DMS153 (cell line): ENCODE results near the gene BCL7A.
"Not testable (repeated sequence)": the region's sequence is repeated elsewhere in the genome, so short reads cannot be mapped to it uniquely, and the experiment has no call there.

Experiments used
- DNase-seq: peaks from one replicate; lab custom pipeline; 2025; lab: John Stamatoyannopoulos, UW

BCL7A gene

DNA sequence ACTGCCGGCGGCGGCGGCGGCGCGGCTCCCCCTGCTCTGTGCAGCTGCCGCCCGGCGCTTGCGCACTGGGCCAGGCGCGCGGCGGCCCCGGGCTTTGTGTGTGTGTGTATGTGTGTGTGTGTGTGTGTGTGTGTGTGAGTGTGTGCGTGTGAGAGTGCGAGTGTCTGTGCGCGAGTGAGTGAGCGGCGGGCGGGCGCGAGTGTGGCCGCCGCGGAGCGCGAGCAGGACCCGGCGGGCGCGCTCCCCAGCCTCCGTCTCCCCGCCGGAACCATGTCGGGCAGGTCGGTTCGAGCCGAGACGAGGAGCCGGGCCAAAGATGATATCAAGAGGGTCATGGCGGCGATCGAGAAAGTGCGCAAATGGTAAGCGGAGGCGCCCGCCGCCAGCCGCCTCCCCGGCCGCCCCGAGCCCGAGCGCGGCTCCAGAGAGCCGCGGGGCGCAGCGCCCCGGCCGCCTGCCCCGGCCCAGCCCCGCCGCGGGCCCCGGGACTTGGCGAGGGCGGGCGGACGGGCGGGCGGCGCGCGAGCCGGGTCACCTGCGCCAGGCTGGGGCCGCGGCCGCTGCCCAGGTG is at the start of gene BCL7A:
Gene BCL7A, plus strand, starts transcription at position 63 of the 571 bp plus-strand sequence. Its CDS starts 208 bp downstream, at position 271.
- DNase-seq = no peak

DNA sequence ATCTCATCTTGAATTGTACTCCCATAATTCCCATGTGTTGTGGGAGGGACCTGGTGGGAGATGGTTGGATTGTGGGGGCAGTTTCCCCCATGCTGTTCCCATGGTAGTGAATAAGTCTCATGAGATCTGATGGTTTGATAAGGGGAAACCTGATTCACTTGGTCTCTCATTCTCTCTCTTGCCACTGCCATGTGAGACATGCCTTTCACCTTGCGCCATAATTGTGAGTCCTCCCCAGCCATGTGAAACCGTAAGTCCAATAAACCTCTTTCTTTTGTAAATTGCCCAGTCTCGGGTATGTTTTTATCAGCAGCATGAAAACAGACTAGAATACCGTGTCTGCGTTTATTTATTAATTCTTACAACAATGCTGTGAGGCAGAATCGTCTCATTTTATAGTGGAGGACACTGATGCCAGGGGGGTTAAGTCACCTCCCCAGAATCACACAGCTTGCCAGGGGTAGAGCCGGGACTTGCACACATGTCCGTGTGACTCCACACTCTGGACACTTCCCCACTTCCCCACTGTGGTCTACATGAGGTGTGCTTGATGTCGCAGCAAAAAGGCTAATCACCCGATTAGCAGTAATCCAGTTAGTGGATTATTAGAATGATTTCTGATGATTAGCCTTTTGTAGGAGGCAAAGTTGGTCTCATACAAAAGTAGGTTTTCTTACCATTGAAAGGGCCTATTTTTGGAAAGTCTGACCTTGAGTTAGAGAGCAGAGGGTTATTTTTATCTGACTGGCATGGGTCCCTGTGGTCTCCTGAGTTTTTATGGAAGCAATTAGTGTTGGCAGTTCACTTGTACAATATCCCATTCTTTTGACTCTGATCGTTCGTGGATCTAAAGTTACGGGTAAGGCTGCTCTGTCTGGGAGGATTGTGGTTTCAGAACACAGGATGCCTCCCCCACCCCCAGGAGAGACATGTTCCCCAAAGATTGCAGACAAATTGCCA is 47.4 kb upstream of the BCL7A start:
- no peak for DNase-seq

DNA sequence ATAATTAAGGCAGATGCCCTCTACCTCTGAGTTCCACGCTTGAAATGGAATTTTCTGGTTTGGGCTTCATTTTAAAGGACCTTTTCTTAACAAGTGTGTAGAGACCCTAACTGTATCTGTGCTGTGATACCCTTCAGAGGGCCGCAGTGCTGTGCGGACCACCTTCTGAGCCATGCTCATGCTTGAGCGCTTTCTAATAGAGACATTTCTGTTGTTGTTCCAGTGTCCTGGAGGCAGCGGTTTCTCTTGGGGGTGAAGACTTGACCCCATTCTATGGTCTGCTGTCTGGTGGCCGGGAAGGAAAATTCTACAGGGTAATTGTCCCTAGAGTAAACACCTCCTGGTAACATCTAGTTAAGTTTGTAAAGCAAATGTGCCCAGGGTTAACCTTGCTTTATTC is 46.7 kb upstream of the BCL7A start:
- no peak for DNase-seq

DNA sequence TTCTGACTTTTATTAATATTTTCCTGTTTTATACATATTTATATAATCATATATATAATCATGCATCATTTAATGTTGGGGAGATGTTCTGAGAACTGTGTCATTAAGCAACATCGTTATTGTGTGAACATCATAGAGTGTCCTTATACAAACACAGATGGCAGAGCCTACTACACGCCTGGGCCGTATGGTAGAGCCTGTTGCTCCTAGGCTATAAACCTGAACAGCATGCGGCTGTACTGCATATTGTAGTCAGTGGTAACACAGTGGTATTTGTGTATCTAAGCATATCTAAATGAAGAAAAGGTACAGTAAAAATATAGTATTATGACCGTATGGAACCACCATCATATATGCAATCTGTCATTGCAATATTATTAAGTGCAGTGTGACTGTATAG is 44.7 kb upstream of the BCL7A start:
- DNase-seq = no peak

DNA sequence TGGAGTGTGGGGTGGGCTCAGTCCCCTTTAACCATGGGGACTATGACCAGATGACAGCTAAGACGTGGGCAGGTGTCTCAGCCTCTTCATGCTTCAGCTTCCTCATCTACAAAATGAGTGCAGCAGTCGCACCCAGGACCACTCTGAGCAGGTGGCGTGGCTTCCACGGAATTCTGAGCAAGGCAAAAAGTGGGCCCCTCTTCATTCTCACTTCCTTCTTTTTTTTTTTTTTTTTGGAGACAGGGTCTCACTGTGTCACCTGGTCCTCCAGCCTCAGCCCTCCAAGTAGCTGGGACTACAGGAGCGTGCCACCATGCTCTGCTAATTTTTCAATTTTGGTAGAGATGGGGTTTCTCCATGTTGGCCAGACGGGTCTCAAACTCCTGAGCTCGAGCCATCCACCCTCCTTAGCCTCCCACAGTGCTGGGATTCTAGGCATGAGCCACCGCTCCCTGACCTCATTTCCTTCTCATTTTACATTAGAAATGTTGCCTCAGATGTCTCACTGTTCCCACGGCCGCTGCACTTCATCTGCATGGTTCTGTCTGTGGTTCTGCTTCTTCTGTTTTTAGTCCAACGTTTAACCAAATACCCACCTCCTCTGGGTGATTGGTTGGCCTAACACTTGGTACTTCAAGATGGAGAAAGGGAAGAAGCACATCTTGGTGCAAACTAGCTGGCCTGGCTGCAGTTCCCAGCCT is 41.3 kb upstream of the BCL7A start:
- DNase-seq = no peak

DNA sequence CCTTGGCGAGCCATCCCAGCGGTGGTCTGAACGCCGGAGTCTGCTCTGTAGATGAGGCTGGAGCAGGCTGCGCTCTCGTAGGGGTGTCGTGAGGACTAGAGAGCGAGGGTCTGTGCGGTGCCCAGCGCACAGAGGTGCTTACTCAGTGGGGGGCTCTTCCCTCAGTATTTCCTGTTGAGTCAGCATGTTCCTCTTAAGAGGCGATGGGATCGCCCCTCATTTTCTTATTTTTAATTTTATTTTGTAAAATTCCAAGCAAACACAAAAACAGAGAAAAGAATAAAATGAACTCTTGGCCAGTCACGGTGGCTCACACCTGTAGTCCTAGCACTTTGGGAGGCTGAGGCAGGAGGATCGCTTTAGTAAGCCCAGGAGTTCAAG is 40.8 kb upstream of the BCL7A start:
- no peak for DNase-seq

DNA sequence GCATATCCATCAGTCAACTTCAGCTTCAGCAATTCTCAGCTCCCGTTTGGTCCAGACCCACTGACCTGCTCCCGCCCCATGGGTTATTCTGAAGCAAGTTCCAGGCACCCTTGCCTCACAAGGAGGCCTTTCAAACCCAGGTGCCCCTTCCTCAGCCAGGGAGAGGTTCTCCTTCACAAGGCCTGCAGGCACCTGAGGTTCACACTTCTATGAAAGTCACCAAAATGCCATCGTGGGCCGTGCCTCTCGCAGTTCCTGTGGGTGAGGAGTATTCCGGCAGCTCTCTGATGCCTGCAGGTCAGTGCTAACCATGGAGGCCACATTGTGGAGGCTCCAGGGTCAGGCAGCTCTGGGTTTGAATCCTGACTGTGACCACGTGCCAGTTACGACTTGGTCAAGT is 40.2 kb upstream of the BCL7A start:
- no peak for DNase-seq

DNA sequence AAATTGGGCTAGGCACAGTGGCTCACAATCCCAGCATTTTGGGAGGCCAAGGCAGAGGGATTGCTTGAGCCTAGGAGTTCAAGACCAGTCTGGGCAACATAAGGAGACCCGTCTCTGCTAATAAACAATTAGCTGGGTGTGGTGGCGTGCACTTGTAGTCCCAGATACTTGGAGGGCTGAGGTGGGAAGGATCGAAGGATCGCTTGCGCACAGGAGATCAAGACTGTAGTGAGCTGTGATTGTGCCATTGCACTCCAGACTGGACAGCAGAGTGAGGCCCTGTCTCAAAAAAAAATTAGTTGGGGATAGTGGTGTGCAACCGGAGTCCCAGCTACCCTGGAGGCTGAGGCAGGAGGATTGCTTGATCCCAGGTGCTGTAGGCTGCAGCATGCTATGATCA is 38.7 kb upstream of the BCL7A start:
- DNase-seq = no peak

DNA sequence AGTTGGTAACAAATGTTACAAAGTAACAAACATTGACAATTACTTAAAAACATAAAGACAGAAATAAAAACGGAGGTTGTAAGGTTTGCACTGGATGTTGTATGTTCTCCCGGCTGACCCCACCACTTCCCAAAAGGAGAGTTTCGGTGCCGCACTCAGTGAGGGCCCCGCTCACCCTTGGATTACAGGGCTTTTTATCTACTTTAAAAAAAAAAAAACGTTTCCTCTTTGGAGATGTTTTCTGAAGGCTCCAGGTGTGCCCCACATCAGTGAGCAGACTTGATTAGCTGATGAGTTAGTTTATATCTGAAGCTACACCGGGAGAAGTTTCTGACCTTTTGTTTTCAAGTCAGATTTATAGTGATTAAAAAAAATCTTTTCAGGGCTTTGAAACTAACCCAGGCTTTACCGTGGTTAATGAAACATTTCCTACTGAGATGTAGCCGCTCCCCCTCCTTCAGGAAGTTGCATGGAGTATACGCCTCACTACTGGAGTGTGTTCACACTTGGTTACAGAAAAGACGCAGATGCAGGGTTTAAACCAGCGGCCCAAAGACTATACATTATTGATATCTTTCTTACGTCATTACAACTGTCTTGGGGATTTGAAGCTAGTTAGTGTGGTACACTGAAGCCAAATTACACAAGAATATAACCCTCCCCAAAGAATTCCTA is 38.0 kb upstream of the BCL7A start:
- DNase-seq = no peak

DNA sequence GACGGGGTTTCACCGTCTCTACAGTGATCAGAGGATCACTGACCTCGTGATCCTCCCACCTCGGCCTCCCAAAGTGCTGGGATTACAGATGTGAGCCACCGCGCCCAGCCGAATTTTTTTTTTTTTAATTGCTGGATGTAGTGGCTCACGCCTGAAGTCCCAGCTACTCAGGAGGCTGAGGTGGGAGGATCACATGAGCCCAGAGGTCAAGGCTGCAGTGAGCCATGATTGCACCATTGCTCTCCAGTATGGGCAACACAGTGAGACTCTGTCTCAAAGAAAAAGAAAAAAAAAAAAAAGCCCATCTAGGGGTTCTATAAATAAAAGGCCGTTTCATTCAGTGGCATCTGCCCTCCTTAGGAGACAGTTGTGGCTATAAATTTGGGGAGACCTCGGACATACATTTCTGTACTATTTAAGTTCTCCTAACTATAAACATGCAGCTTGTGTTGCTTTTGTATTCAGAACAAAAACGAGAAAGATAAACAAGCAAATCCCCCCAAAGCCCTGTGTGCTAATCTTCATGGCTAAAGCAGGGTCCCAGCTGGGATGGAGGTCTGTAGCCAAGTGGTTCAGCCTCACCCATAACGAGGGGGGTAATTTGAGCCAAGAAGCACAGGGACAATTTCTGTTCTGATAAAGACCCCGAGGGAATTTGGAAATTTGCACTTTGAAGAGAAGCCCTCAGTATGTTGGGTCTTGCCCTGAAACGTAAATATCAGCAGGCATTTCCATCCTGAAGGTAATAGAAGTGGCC is 35.0 kb upstream of the BCL7A start:
- DNase-seq = no peak

DNA sequence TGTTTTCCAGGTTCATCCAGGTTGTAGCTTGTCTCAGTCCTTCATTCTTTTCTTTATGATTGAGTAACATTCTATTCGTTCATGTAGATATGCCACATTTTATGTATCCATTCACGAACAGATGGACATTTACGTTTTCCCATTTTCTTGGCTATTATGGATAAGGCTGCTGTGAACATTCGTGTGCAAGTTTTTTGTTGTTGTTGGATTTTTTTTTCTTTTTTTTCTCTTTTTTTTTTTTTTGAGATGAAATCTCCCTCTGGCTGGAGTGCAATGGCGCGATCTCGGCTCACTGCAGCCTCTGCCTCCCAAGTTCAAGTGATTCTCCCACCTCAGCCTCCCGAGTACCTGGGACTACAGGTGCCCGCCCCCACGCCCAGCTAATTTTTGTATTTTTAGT is 33.2 kb upstream of the BCL7A start:
- not testable (repeated sequence) for DNase-seq

DNA sequence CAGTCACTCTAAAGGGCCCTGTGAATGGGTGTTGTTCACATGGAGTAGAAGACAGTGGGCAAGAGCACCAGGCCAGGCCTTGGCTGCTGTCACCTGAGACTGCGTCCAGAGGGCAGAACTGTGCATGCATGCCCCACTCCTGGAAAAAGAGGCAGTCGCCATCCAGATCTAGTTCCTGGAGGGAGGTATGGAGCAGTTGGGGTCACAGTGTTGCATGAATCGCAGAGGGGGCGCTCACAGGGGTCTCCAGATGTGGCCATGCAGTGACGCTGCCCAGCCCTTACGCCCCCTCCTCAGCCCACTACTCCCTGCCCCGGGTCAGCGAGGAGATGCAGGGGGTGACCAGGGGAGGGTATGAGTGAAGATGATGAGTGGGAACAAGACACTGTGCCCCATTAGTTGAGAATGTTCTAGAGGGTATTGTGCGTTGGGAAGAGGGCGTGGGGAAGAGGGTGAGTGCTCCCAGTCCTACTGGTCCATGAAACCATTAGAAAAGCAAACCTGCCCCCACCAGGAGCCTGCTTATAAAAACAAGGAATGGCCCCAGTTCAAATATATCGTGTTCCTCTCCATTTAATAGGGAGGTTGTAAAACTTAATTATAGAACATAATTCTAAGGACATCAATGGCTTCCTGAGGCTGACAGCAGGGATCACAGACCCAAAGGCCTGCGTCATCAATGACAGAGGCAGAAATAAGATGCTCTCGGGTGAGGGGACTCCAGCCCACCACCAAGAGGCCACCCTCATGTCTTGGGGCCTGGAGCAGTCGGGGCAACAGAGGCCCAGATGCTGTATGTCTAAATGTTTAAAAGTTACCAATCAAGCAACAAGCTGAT is 32.2 kb upstream of the BCL7A start:
- DNase-seq = peak; percentile 58

DNA sequence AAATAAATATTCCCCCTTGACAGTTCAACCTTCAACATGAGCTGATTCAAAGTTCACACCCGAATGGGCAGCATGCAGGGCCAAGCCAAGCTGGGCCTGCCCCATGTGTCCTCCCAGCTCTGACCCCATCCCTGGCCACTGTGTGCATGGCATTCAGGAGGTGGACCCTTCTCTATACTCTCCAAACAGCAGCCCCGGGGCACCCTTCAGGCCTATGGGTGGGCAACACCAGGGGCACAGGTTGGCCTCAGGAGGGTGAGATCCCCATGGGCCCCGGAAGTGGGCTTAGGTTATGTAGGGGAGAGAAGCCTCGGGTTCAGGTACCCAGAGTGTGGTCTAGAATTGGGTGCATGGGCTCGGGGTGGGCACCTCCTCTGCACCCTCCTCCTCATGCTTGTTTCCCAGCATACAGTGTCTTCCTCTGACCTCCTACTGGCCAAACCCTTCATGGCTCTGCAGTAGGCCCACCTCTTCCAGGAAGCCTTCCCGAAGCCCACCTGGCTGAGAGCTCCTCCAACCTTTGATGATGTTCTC is 31.5 kb upstream of the BCL7A start:
- no peak for DNase-seq

DNA sequence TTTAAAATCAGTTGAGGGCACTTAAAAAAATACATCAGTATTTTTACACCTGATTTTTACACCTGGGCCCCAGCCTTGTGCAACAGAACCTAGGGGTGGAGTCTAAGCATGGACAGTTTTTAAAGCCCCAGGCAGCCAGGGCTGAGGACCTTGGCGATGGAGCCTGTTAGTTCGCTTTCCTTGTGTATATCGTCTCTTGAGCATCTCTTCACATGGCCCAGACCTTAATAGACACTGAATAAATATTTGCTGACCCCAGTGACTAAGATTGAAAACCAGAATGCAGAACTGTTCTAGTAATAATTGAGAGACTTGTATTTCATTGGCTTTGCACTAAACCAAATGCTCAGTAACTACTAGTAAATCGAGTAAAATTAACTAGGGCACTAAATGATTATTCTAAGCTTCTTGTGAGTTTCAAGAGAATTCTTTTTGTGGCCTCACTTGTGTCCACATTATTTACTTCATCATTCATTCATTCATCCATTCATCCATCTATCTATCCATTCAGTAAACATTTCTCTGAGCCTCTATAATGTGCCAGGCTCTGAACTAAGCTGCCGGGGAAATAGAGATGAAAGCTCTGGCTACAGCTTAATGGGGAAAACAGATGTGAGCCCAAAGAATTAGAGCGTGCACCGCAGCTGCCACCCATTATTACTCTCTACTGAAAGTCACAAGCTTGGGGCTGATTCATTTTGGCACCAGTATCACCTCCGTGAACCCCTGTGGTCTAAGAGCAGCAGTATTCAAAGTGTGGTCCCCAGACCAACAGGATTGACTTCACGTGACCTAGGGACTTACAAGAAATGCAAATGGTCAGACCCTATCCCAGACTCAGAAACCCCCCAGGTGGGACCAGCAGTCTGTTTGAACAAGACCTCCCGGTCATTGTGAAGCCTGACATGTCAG is 30.7 kb upstream of the BCL7A start:
- no peak for DNase-seq

DNA sequence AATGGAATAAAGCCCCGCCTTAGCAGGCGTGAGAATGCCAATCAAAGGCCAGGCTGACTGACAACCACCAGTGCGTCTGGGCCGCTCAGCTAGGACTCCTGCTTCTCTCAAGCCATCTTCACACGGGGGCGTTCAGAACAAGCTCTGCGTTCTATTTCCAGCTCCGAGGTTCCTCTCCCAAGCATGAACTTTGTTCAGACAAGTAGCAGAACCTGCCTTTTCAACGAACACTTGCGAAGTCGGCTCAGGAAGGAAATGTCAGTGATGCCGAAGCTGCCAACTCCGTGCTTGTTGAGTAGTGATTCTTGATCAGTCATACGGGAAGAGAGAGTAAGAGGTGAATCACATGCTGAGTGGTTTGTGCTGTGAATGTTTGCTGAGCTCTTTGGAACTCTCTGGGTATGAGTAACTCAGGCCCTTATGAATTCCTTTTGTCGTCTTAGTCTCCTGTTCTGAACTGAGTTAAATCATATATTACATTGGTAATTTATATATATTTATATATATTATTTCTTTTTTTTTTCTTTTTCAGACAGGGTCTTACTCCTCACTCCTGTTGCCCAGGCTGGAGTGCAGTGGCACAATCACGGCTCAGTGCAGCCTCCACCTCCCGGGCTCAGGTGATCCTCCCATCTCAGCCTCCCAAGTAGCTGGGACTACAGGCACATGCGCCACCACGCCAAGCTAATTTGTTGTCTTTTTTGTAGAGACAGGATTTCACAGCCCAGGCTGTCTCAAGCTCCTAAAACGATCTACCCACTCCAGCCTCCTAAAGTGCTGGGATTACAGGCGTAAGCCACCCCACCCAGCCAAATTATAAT is 29.4 kb upstream of the BCL7A start:
- no peak for DNase-seq

DNA sequence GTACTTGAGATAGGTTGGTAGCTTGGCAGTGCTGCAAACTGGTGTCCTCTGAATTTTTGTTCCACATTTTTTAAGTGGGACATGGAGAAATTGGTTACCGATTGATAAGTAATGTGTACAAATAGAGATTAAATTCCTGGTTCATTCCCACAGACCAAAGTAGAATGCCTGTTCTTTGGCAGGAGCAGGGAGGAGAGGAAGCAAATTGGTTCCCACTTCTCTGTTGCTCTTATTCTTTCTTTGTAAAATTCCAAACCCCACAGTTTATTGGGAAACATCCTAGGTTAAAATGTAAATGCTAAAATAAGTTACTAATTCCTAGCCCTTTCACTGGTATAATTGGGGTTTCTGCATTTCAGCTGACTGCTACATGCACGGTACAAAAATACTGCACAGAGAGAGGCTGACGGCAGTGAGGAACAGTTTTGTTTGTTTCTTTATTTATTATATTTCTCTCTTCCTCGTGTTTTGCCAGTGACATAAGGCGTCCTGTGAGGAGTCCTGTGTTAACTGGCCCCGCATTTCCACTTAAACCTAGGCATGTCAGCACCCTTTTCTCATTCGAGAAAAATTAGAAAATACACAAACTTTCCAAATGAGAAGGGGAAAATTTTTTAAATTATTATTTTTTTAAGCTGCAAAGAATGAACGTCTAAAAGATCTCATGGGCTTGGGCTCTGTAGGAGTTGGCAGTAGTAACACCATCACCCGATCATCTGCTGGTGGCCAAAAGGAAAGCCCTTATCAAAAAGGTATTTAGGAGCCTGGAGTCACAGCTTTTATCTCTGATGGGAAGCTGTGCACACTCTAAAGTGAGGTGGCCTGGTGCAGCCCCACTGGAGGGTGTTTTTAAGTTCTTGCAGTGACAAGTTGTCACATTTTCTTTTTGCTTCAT is 25.4 kb upstream of the BCL7A start:
- DNase-seq = no peak

DNA sequence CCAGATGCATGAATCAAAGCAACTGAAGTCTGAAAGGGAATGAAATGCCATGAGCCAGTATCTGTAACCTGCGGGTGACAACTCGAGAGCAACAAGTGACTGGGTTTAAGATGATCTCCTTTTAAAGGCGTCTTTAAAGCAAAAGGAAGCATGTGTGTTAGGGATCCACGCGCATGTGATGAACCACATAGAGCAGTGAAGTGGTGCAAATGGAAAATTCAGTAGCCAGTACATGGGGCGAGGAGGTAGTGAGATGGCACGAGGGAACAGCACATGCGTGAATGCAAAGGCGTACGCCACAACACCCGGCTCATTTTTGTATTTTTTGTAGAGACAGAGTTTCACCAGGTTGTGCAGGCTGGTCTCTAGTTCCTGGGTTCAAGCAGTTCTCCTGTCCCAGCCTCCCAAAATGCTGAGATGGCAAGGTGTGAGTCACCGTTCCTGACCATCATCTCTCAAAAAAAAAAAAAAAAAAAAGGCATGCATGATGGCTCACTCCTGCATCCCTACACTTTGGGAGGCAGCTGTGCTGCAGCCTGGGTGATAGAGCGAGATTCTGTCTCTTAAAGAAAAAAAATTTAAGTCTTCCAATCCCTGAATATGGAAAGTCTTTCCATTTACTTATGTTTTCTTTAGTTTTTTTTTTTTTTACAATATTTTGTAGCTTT is 24.6 kb upstream of the BCL7A start:
- DNase-seq = no peak
